ENCODE measurements around the gene ITPKB. TPM values are rescaled to one million over a fixed set of nuclear protein-coding genes. Genes with fewer than 3 reads are reported as not detected.

The ITPKB gene
- total and polyA plus RNA-seq, 2 of the 13 experiments (the other 11 are each of a cell fraction or from before 2014, with no cell fraction given): not detected

- ATAC-seq (no peak), DNase-seq (ENCODE audit: low spot score) (no peak), FAIRE-seq (no peak)
- WGBS (ENCODE audit: low lambda C conversion rate): 4% methylated on average over 4 of the region's 4 CpGs
- H2AFZ ChIP-seq (ENCODE audit: low read length): no peak overlapping the region
- H3K79me2 ChIP-seq (ENCODE audit: insufficient read depth, low read length): no peaks in the 10 kb centered on the region
- H3K4me2 ChIP-seq (ENCODE audit: low read depth, low read length): no peak overlapping the region
- peaks cover 2 to 37% of the 10 kb centered on the region in 2 experiments; a peak in 4 of 5 replicates for H3K27me3 ChIP-seq (ENCODE audit: control insufficient read depth in 1 of 2, insufficient read depth in 2 of 2, low read length in 2 of 2)
- no peaks in the 10 kb centered on the region for H3K36me3 ChIP-seq (replicated peaks in 1 of 2; ENCODE audit: control insufficient read depth in 1 of 2, insufficient read depth in 2 of 2, low read length in 2 of 2)
- ChIA-PET CTCF (ENCODE audit: low intra/inter-chr PET ratio, low total read pairs) (no interaction called here), POLR2A (no interaction called here)
- H3K4me1 ChIP-seq (ENCODE audit: insufficient read depth, low read length): no peaks in the 10 kb centered on the region
- no peaks in the 10 kb centered on the region for H3K9me3 ChIP-seq (ENCODE audit: low read length)
- H3K4me3 ChIP-seq (replicated peaks in 1 of 3; ENCODE audit: insufficient read depth in 1 of 3, low read depth in 2 of 3, low read length in 3 of 3): no peak overlapping the region
- BruUV-seq (replicated peaks): no TSS peak
- H3K9ac ChIP-seq (ENCODE audit: insufficient read depth, low read depth, low read length): no peak overlapping the region
- intact Hi-C loops (cut with micrococcal nuclease; ENCODE audit: unreplicated experiment) (no loop called here), in situ Hi-C loops (cut with HindIII; ENCODE audit: extremely low pct_ligation_motif_present, low pct_unique_long_range_greater_than_20kb) (no loop called here)
- H4K20me1 ChIP-seq (ENCODE audit: insufficient read depth, low read length): no peaks in the 10 kb centered on the region
- H3K27ac ChIP-seq (ENCODE audit: extremely low read length, insufficient read depth, low read length): no peak overlapping the region
- TF ChIP-seq IRF2 (CRISPR knock-in tag; IDR thresholded peaks at IDR 0.05) (no peak), ZFP36L2 (CRISPR knock-in tag; IDR thresholded peaks at IDR 0.05) (no peak), SP1 (IDR thresholded peaks at IDR 0.05) (no peak), SP1 (CRISPR knock-in tag; IDR thresholded peaks at IDR 0.05) (no peak), ZSCAN31 (CRISPR knock-in tag; IDR thresholded peaks at IDR 0.05; ENCODE audit: low read depth) (no peak), ZNF124 (CRISPR knock-in tag; IDR thresholded peaks at IDR 0.05) (no peak), ARID3A (IDR thresholded peaks at IDR 0.05; ENCODE audit: low read depth, low read length) (no peak), HNRNPH1 (optimal IDR thresholded peaks at IDR 0.05; ENCODE audit: low read depth, low read length) (no peak), ZBTB43 (CRISPR knock-in tag; conservative IDR thresholded peaks at IDR 0.05) (no peak), KAT8 (CRISPR knock-in tag; IDR thresholded peaks at IDR 0.05) (no peak), ZNF570 (CRISPR knock-in tag; IDR thresholded peaks at IDR 0.05; ENCODE audit: borderline replicate concordance) (no peak), POLR2AphosphoS2 (IDR thresholded peaks at IDR 0.05; ENCODE audit: low read depth, low read length) (no peak), HOXA9 (CRISPR knock-in tag; IDR thresholded peaks at IDR 0.05; ENCODE audit: borderline replicate concordance) (no peak), RFXANK (CRISPR knock-in tag; IDR thresholded peaks at IDR 0.05) (no peak), KDM5A (IDR thresholded peaks at IDR 0.05; ENCODE audit: borderline replicate concordance, low read length) (no peak), NFIC (IDR thresholded peaks at IDR 0.05; ENCODE audit: low read length) (no peak), SMARCE1 (IDR thresholded peaks at IDR 0.05; ENCODE audit: borderline replicate concordance) (no peak), RFX1 (IDR thresholded peaks at IDR 0.05) (no peak)
- TF ChIP-seq, protein P1, sequence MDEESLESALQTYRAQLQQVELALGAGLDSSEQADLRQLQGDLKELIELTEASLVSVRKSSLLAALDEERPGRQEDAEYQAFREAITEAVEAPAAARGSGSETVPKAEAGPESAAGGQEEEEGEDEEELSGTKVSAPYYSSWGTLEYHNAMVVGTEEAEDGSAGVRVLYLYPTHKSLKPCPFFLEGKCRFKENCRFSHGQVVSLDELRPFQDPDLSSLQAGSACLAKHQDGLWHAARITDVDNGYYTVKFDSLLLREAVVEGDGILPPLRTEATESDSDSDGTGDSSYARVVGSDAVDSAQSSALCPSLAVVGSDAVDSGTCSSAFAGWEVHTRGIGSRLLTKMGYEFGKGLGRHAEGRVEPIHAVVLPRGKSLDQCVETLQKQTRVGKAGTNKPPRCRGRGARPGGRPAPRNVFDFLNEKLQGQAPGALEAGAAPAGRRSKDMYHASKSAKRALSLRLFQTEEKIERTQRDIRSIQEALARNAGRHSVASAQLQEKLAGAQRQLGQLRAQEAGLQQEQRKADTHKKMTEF (CRISPR knock-in tag; IDR thresholded peaks at IDR 0.05): no peak
- TF ChIP-seq, protein P2, sequence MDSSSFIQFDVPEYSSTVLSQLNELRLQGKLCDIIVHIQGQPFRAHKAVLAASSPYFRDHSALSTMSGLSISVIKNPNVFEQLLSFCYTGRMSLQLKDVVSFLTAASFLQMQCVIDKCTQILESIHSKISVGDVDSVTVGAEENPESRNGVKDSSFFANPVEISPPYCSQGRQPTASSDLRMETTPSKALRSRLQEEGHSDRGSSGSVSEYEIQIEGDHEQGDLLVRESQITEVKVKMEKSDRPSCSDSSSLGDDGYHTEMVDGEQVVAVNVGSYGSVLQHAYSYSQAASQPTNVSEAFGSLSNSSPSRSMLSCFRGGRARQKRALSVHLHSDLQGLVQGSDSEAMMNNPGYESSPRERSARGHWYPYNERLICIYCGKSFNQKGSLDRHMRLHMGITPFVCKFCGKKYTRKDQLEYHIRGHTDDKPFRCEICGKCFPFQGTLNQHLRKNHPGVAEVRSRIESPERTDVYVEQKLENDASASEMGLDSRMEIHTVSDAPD (CRISPR knock-in tag; IDR thresholded peaks at IDR 0.05): no peak
- TF ChIP-seq, protein P3, sequence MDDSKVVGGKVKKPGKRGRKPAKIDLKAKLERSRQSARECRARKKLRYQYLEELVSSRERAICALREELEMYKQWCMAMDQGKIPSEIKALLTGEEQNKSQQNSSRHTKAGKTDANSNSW (CRISPR knock-in tag; IDR thresholded peaks at IDR 0.05; ENCODE audit: borderline replicate concordance): no peak
Observed at GRCh38 chr1:226782845-226783601, 43.9 kb upstream of the ITPKB start.
